ENCODE measurements around the gene HNRNPL. TPM values are rescaled to one million over a fixed set of nuclear protein-coding genes. Genes with fewer than 3 reads are reported as not detected.
"Not testable (repeated sequence)": the region's sequence is repeated elsewhere in the genome, so short reads cannot be mapped to it uniquely, and the experiment has no call there.

HNRNPL gene
- total RNA-seq, 1 donor from 2014 or later, result 444 TPM

- TF ChIP-seq, protein P1, sequence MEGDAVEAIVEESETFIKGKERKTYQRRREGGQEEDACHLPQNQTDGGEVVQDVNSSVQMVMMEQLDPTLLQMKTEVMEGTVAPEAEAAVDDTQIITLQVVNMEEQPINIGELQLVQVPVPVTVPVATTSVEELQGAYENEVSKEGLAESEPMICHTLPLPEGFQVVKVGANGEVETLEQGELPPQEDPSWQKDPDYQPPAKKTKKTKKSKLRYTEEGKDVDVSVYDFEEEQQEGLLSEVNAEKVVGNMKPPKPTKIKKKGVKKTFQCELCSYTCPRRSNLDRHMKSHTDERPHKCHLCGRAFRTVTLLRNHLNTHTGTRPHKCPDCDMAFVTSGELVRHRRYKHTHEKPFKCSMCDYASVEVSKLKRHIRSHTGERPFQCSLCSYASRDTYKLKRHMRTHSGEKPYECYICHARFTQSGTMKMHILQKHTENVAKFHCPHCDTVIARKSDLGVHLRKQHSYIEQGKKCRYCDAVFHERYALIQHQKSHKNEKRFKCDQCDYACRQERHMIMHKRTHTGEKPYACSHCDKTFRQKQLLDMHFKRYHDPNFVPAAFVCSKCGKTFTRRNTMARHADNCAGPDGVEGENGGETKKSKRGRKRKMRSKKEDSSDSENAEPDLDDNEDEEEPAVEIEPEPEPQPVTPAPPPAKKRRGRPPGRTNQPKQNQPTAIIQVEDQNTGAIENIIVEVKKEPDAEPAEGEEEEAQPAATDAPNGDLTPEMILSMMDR (IDR thresholded peaks at IDR 0.05; ENCODE audit: unreplicated experiment), result no peak
- no peak for DNase-seq (ENCODE audit: low spot score, unreplicated experiment)
- no peaks in the 10 kb centered on the region for H3K9me3 Mint-ChIP-seq (ENCODE audit: low read depth)
- peaks cover 10% of the 10 kb centered on the region for H3K36me3 Mint-ChIP-seq (ENCODE audit: insufficient read depth)
- peaks cover 17% of the 10 kb centered on the region for H3K4me1 Mint-ChIP-seq (ENCODE audit: low read depth)
- H3K4me3 Mint-ChIP-seq (ENCODE audit: low read depth), result no peak overlapping the region
- no peak overlapping the region for H3K27ac Mint-ChIP-seq
- H3K27me3 Mint-ChIP-seq, result no peaks in the 10 kb centered on the region
These were observed 34.5 kb downstream of the HNRNPL start for GRCh38 chr19:38815059-38816001.

GRCh38 chr19:38813932-38814331, 35.9 kb downstream of the HNRNPL start:
- H3K36me3 Mint-ChIP-seq (ENCODE audit: insufficient read depth), result peaks cover 10% of the 10 kb centered on the region
- not testable (repeated sequence) for DNase-seq (ENCODE audit: low spot score, unreplicated experiment); H3K9me3 Mint-ChIP-seq (ENCODE audit: low read depth); H3K4me1 Mint-ChIP-seq (ENCODE audit: low read depth); H3K27ac Mint-ChIP-seq; H3K4me3 Mint-ChIP-seq (ENCODE audit: low read depth); H3K27me3 Mint-ChIP-seq

GRCh38 chr19:38813323-38813722, 36.5 kb downstream of the HNRNPL start:
- H3K9me3 Mint-ChIP-seq (ENCODE audit: low read depth), result no peaks in the 10 kb centered on the region
- TF ChIP-seq, protein P1 (IDR thresholded peaks at IDR 0.05; ENCODE audit: unreplicated experiment), result no peak
- no peak overlapping the region for H3K4me3 Mint-ChIP-seq (ENCODE audit: low read depth)
- H3K27me3 Mint-ChIP-seq, result no peaks in the 10 kb centered on the region
- peaks cover 5% of the 10 kb centered on the region for H3K4me1 Mint-ChIP-seq (ENCODE audit: low read depth)
- H3K36me3 Mint-ChIP-seq (ENCODE audit: insufficient read depth), result peaks cover 10% of the 10 kb centered on the region
- no peak for DNase-seq (ENCODE audit: low spot score, unreplicated experiment)
- H3K27ac Mint-ChIP-seq, result no peak overlapping the region

DNA sequence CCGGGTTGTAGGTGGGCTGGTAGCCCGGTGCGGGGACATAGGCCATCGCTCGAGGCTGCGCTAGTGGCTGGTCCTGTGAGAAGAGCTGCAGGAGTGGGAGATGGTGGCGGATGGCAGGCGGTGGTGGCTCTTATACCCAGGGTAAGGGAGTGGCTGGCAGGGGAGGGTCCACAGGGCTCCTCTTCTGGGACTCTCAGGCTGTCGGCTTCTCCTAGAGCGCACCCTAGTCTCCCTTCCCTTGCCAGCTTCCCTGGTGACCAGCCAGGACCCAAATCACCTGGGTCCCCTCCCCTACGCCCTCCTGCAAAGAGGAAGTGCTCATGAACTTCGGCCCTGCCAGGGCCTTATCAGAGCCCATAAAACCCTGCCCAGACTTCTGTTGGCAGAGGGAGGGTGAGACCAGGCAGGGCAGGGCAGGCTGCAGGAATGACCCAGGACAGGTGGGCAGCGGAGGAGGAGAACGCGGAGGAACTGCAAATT, 36.9 kb downstream of the HNRNPL start, which contains the start of gene LGALS4:
Gene LGALS4 (minus strand): TSS at position 105 of the 480 bp plus-strand sequence. CDS start 59 bp downstream, at position 46.
- H3K4me3 Mint-ChIP-seq (ENCODE audit: low read depth), result no peak within 1 kb of the TSS
- H3K9me3 Mint-ChIP-seq (ENCODE audit: low read depth), result no peaks in the 10 kb centered on the region
- DNase-seq (ENCODE audit: low spot score, unreplicated experiment), result no peak
- H3K27ac Mint-ChIP-seq, result peak within 1 kb of the TSS; percentile 24
- TF ChIP-seq, protein P1 (IDR thresholded peaks at IDR 0.05; ENCODE audit: unreplicated experiment), result no peak
- peaks cover 10% of the 10 kb centered on the region for H3K36me3 Mint-ChIP-seq (ENCODE audit: insufficient read depth)
- H3K4me1 Mint-ChIP-seq (ENCODE audit: low read depth), result peaks cover 5% of the 10 kb centered on the region
- H3K27me3 Mint-ChIP-seq, result no peaks in the 10 kb centered on the region

- H3K9me3 Mint-ChIP-seq (ENCODE audit: low read depth), result no peaks in the 10 kb centered on the region
- TF ChIP-seq, protein P1 (IDR thresholded peaks at IDR 0.05; ENCODE audit: unreplicated experiment), result no peak
- no peak for DNase-seq (ENCODE audit: low spot score, unreplicated experiment)
- peaks cover 11% of the 10 kb centered on the region for H3K4me1 Mint-ChIP-seq (ENCODE audit: low read depth)
- peak overlapping the region; percentile 24 for H3K27ac Mint-ChIP-seq
- H3K36me3 Mint-ChIP-seq (ENCODE audit: insufficient read depth), result peaks cover 8% of the 10 kb centered on the region
- no peak overlapping the region for H3K4me3 Mint-ChIP-seq (ENCODE audit: low read depth)
- H3K27me3 Mint-ChIP-seq, result no peaks in the 10 kb centered on the region
These were observed 37.6 kb downstream of the HNRNPL start for GRCh38 chr19:38812009-38812840.

Data from progenitor cell of endocrine pancreas (in vitro differentiated cells).